ENCODE measurements around the gene LRP1.

LRP1 gene

GRCh38 chr12:57203791-57204190 is 75.5 kb downstream of the LRP1 start:
- no peak for TF ChIP-seq CTCF (IDR thresholded peaks at IDR 0.05; ENCODE audit: borderline replicate concordance, control extremely low read depth, extremely low read depth, insufficient read depth, missing control alignments)
- DNase-seq (ENCODE audit: low spot score) = no peak
- in situ Hi-C loops (cut with MboI; ENCODE audit: low sequenced_read_pairs, unreplicated experiment) = no loop called here

- in situ Hi-C loops (cut with MboI; ENCODE audit: low sequenced_read_pairs, unreplicated experiment) = no loop called here
- no peak for DNase-seq (ENCODE audit: low spot score)
- no peak for TF ChIP-seq CTCF (IDR thresholded peaks at IDR 0.05; ENCODE audit: borderline replicate concordance, control extremely low read depth, extremely low read depth, insufficient read depth, missing control alignments)
Observed at GRCh38 chr12:57204454-57204853, 76.2 kb downstream of the LRP1 start.

GRCh38 chr12:57205186-57205585 is 76.9 kb downstream of the LRP1 start:
- no peak for TF ChIP-seq CTCF (IDR thresholded peaks at IDR 0.05; ENCODE audit: borderline replicate concordance, control extremely low read depth, extremely low read depth, insufficient read depth, missing control alignments)
- DNase-seq (ENCODE audit: low spot score) = no peak
- in situ Hi-C loops (cut with MboI; ENCODE audit: low sequenced_read_pairs, unreplicated experiment) = no loop called here

- DNase-seq (ENCODE audit: low spot score) = no peak
- in situ Hi-C loops (cut with MboI; ENCODE audit: low sequenced_read_pairs, unreplicated experiment) = no loop called here
- TF ChIP-seq CTCF (IDR thresholded peaks at IDR 0.05; ENCODE audit: borderline replicate concordance, control extremely low read depth, extremely low read depth, insufficient read depth, missing control alignments) = no peak
Observed at GRCh38 chr12:57205931-57206330, 77.6 kb downstream of the LRP1 start.

- TF ChIP-seq CTCF (IDR thresholded peaks at IDR 0.05; ENCODE audit: borderline replicate concordance, control extremely low read depth, extremely low read depth, insufficient read depth, missing control alignments) = no peak
- DNase-seq (ENCODE audit: low spot score) = no peak
- in situ Hi-C loops (cut with MboI; ENCODE audit: low sequenced_read_pairs, unreplicated experiment) = no loop called here
Observed at GRCh38 chr12:57207731-57208630, 79.7 kb downstream of the LRP1 start.

- no peak for DNase-seq (ENCODE audit: low spot score)
- TF ChIP-seq CTCF (IDR thresholded peaks at IDR 0.05; ENCODE audit: borderline replicate concordance, control extremely low read depth, extremely low read depth, insufficient read depth, missing control alignments) = no peak
- in situ Hi-C loops (cut with MboI; ENCODE audit: low sequenced_read_pairs, unreplicated experiment) = no loop called here
Observed at GRCh38 chr12:57208631-57209282, 80.5 kb downstream of the LRP1 start.

All from GM13976 (cell line).